H1 (cell line): Measurements from ENCODE around the gene CTSS. TPM values are rescaled to one million over a fixed set of nuclear protein-coding genes. Genes with fewer than 3 reads are reported as not detected.

ENCODE experiments used
- CHD2 ChIP-seq: IDR thresholded peaks from 2 replicates; pipeline ENCODE4 v1.6.1; 2012; ENCODE audit warnings: low read length, improper control_type of control experiment
- CHD7 ChIP-seq: fragments of 300-600 bp; sonication (generic); IDR thresholded peaks from 2 replicates; pipeline ENCODE4 v1.7.1; 2012; ENCODE audit warnings: low read length, moderate library complexity, mild to moderate bottlenecking, inconsistent platforms; ENCODE audit not compliant: insufficient replicate concordance
- polyA plus RNA-seq, 7 experiments: library from polyadenylated mRNA; depleted of rRNA in 3 of 7; stranded (reverse) in 5 of 7; unstranded in 2 of 7; fragments of >200 nt in 5 of 7; fragments of 200-250 nt in 2 of 7; gene quantifications; 1 replicate in 5 of 7; 2 replicates in 1 of 7; 4 replicates in 1 of 7; pipeline versions ENCODE4 v1.2.1 to v1.2.3, GENCODE V29; 2011 to 2013; ENCODE audit warnings: missing spikeins in 2 of 7, mixed read lengths in 2 of 7
- total RNA-seq: library from RNA; stranded (reverse); fragmentation: NEBNext Ultra II Directional; extraction: Animal tissue kit (Norgen Biotek cat#: 25700); gene quantifications from 2 replicates; pipeline ENCODE4 v1.2.1, GENCODE V29; 2021

Gene CTSS
- total and polyA plus RNA-seq, 2 of the 8 experiments (the other 6 are each of a cell fraction or from before 2014, with no cell fraction given) = not detected

- TF ChIP-seq CHD7 = no peak
- no peak for TF ChIP-seq CHD2
Observed at GRCh38 chr1:150791585-150791984, 26.0 kb upstream of the CTSS start (continued).
